ENCODE measurements around the gene MYOT.
"Not testable (repeated sequence)": the region's sequence is repeated elsewhere in the genome, so short reads cannot be mapped to it uniquely, and the experiment has no call there.

The MYOT gene

GRCh38 chr5:137856916-137857862 is 10.5 kb upstream of the MYOT start:
- Histone ChIP-seq H3K4me3 (ENCODE audit: low read length) (no peak overlapping the region), H3K4me1 (ENCODE audit: insufficient read depth, low read length) (no peaks in the 10 kb centered on the region), H3K27me3 (ENCODE audit: insufficient read depth, low read length) (no peaks in the 10 kb centered on the region), H3K36me3 (ENCODE audit: insufficient read depth, low read depth, low read length) (no peaks in the 10 kb centered on the region), H3K27ac (ENCODE audit: low read length) (no peak overlapping the region), H3K9ac (ENCODE audit: low read depth, low read length) (no peak overlapping the region), H3K9me3 (ENCODE audit: insufficient read depth, low read depth, low read length) (no peaks in the 10 kb centered on the region)

- no peaks in the 10 kb centered on the region for H3K4me1 ChIP-seq (ENCODE audit: insufficient read depth, low read length)
- H3K9me3 ChIP-seq (ENCODE audit: insufficient read depth, low read depth, low read length), result no peaks in the 10 kb centered on the region
- no peaks in the 10 kb centered on the region for H3K27me3 ChIP-seq (ENCODE audit: insufficient read depth, low read length)
- no peak overlapping the region for H3K27ac ChIP-seq (ENCODE audit: low read length)
- H3K36me3 ChIP-seq (ENCODE audit: insufficient read depth, low read depth, low read length), result no peaks in the 10 kb centered on the region
- no peak overlapping the region for H3K4me3 ChIP-seq (ENCODE audit: low read length)
- no peak overlapping the region for H3K9ac ChIP-seq (ENCODE audit: low read depth, low read length)
Observed at GRCh38 chr5:137858223-137858916, 9.3 kb upstream of the MYOT start.

- no peaks in the 10 kb centered on the region for H3K27me3 ChIP-seq (ENCODE audit: insufficient read depth, low read length)
- no peaks in the 10 kb centered on the region for H3K9me3 ChIP-seq (ENCODE audit: insufficient read depth, low read depth, low read length)
- H3K9ac ChIP-seq (ENCODE audit: low read depth, low read length), result no peak overlapping the region
- H3K27ac ChIP-seq (ENCODE audit: low read length), result no peak overlapping the region
- no peaks in the 10 kb centered on the region for H3K4me1 ChIP-seq (ENCODE audit: insufficient read depth, low read length)
- H3K4me3 ChIP-seq (ENCODE audit: low read length), result no peak overlapping the region
- H3K36me3 ChIP-seq (ENCODE audit: insufficient read depth, low read depth, low read length), result no peaks in the 10 kb centered on the region
Observed at GRCh38 chr5:137858954-137859353, 8.7 kb upstream of the MYOT start.

GRCh38 chr5:137862251-137862650 is 5.4 kb upstream of the MYOT start:
- no peak overlapping the region for H3K27ac ChIP-seq (ENCODE audit: low read length)
- no peaks in the 10 kb centered on the region for H3K9me3 ChIP-seq (ENCODE audit: insufficient read depth, low read depth, low read length)
- no peak overlapping the region for H3K4me3 ChIP-seq (ENCODE audit: low read length)
- H3K27me3 ChIP-seq (ENCODE audit: insufficient read depth, low read length), result no peaks in the 10 kb centered on the region
- no peaks in the 10 kb centered on the region for H3K36me3 ChIP-seq (ENCODE audit: insufficient read depth, low read depth, low read length)
- no peak overlapping the region for H3K9ac ChIP-seq (ENCODE audit: low read depth, low read length)
- H3K4me1 ChIP-seq (ENCODE audit: insufficient read depth, low read length), result no peaks in the 10 kb centered on the region

- not testable (repeated sequence) for H3K27me3 ChIP-seq (ENCODE audit: insufficient read depth, low read length); H3K4me3 ChIP-seq (ENCODE audit: low read length); H3K36me3 ChIP-seq (ENCODE audit: insufficient read depth, low read depth, low read length); H3K9ac ChIP-seq (ENCODE audit: low read depth, low read length); H3K27ac ChIP-seq (ENCODE audit: low read length); H3K9me3 ChIP-seq (ENCODE audit: insufficient read depth, low read depth, low read length); H3K4me1 ChIP-seq (ENCODE audit: insufficient read depth, low read length)
Observed at GRCh38 chr5:137863653-137864052, 4.0 kb upstream of the MYOT start.

- Histone ChIP-seq H3K27me3 (ENCODE audit: insufficient read depth, low read length) (no peaks in the 10 kb centered on the region), H3K9ac (ENCODE audit: low read depth, low read length) (no peak overlapping the region), H3K27ac (ENCODE audit: low read length) (no peak overlapping the region), H3K4me3 (ENCODE audit: low read length) (no peak overlapping the region), H3K36me3 (ENCODE audit: insufficient read depth, low read depth, low read length) (no peaks in the 10 kb centered on the region), H3K9me3 (ENCODE audit: insufficient read depth, low read depth, low read length) (no peaks in the 10 kb centered on the region), H3K4me1 (ENCODE audit: insufficient read depth, low read length) (no peaks in the 10 kb centered on the region)
Observed at GRCh38 chr5:137866541-137867388, 895 bp upstream of the MYOT start.

GRCh38 chr5:137870647-137871339 is 3.1 kb downstream of the MYOT start:
- Histone ChIP-seq H3K4me1 (ENCODE audit: insufficient read depth, low read length) (no peaks in the 10 kb centered on the region), H3K27me3 (ENCODE audit: insufficient read depth, low read length) (no peaks in the 10 kb centered on the region), H3K36me3 (ENCODE audit: insufficient read depth, low read depth, low read length) (no peaks in the 10 kb centered on the region), H3K27ac (ENCODE audit: low read length) (no peak overlapping the region), H3K9me3 (ENCODE audit: insufficient read depth, low read depth, low read length) (no peaks in the 10 kb centered on the region), H3K4me3 (ENCODE audit: low read length) (no peak overlapping the region), H3K9ac (ENCODE audit: low read depth, low read length) (no peak overlapping the region)

- Histone ChIP-seq H3K27ac (ENCODE audit: low read length) (no peak overlapping the region), H3K4me3 (ENCODE audit: low read length) (no peak overlapping the region), H3K27me3 (ENCODE audit: insufficient read depth, low read length) (no peaks in the 10 kb centered on the region), H3K36me3 (ENCODE audit: insufficient read depth, low read depth, low read length) (no peaks in the 10 kb centered on the region), H3K9ac (ENCODE audit: low read depth, low read length) (no peak overlapping the region), H3K4me1 (ENCODE audit: insufficient read depth, low read length) (no peaks in the 10 kb centered on the region), H3K9me3 (ENCODE audit: insufficient read depth, low read depth, low read length) (no peaks in the 10 kb centered on the region)
Observed at GRCh38 chr5:137871571-137871970, 3.9 kb downstream of the MYOT start.

GRCh38 chr5:137872466-137872865 is 4.8 kb downstream of the MYOT start:
- Histone ChIP-seq H3K9ac (ENCODE audit: low read depth, low read length) (no peak overlapping the region), H3K9me3 (ENCODE audit: insufficient read depth, low read depth, low read length) (no peaks in the 10 kb centered on the region), H3K27ac (ENCODE audit: low read length) (no peak overlapping the region), H3K27me3 (ENCODE audit: insufficient read depth, low read length) (no peaks in the 10 kb centered on the region), H3K4me3 (ENCODE audit: low read length) (no peak overlapping the region), H3K4me1 (ENCODE audit: insufficient read depth, low read length) (no peaks in the 10 kb centered on the region), H3K36me3 (ENCODE audit: insufficient read depth, low read depth, low read length) (no peaks in the 10 kb centered on the region)

GRCh38 chr5:137876101-137876500 is 8.4 kb downstream of the MYOT start:
- Histone ChIP-seq H3K4me1 (ENCODE audit: insufficient read depth, low read length) (no peaks in the 10 kb centered on the region), H3K9ac (ENCODE audit: low read depth, low read length) (no peak overlapping the region), H3K9me3 (ENCODE audit: insufficient read depth, low read depth, low read length) (no peaks in the 10 kb centered on the region), H3K27ac (ENCODE audit: low read length) (no peak overlapping the region), H3K4me3 (ENCODE audit: low read length) (no peak overlapping the region), H3K27me3 (ENCODE audit: insufficient read depth, low read length) (no peaks in the 10 kb centered on the region), H3K36me3 (ENCODE audit: insufficient read depth, low read depth, low read length) (no peaks in the 10 kb centered on the region)

GRCh38 chr5:137880313-137880712 is 12.7 kb downstream of the MYOT start:
- Histone ChIP-seq H3K4me1 (ENCODE audit: insufficient read depth, low read length) (no peaks in the 10 kb centered on the region), H3K27ac (ENCODE audit: low read length) (no peak overlapping the region), H3K9me3 (ENCODE audit: insufficient read depth, low read depth, low read length) (no peaks in the 10 kb centered on the region), H3K4me3 (ENCODE audit: low read length) (no peak overlapping the region), H3K27me3 (ENCODE audit: insufficient read depth, low read length) (no peaks in the 10 kb centered on the region), H3K9ac (ENCODE audit: low read depth, low read length) (no peak overlapping the region), H3K36me3 (ENCODE audit: insufficient read depth, low read depth, low read length) (no peaks in the 10 kb centered on the region)
